NCI-H526 (cell line): Measurements from ENCODE around the gene MIB2.
"Not testable (repeated sequence)": the region's sequence is repeated elsewhere in the genome, so short reads cannot be mapped to it uniquely, and the experiment has no call there.

Experiments
- DNase-seq, 2 experiments: peaks; one replicate each; lab custom pipeline; 2025; lab: John Stamatoyannopoulos, UW

MIB2 gene

DNA sequence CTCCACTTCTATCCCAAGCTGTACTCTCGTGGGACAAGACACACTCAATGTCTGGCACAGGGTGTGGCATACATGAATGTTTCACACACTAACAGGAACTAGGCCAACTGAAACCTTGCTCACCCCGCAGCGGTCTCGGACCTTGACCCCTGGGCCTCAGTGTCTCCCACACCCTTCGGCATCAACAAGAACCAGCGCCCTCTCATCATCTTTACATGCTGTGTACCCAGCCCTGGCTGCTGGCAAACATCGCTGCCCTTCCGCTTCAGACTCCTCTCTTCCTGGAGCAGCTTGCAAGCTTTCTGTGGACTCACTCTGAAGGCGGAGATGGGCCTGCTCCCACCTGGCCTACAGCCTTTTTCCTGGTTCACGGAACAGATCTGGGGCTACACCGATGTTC is 33.0 kb downstream of the MIB2 start:
- DNase-seq: not testable (repeated sequence)

DNA sequence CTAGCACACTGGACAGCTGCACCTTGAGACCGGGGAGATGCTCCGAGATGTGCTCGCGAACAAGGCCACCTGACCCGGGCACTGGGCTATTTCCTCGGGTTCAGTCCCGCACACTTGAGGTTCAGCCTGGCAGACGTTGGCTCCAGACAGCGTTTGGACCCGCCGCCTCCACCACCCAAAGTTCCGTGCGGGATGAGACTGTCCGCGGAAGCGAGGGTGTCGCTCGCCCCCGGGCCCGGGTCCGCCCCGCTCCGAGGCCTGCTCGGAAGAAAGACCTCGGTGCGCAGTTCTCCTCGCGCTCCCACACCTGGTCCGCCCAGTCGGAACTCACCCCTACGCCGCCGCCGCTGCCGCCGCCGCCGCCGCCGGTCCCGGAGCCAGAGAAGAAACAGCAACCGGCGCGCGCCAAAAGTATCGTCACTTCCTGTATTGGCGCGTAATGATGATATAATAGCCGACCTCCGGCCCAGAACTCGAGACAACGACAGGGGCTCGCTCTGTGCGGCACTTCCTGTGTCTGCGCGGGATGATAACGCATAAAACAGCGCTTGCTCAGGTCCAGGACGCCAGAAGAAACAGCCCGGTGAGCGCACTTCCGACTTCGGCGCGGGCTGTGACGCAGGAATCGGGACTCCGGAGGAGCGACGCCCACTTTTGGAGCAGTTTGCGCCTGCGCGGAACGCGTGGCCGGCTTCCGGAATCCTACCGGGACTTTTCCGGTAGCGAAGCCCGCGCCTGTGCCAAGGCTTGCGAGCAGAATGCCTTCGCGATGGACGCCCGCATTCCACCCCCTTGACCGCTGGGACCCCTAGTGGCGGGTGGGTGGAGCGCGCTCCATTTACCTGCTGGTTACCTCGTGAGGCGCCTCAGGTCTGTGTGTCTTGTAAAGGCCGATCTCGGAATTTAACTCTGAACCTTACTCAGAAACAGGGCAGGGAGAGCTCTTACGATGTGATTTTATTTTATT is 43.6 kb downstream of the MIB2 start, which contains the start of gene CDK11B:
CDK11B (minus strand) TSS at position 422 of the 967 bp plus-strand sequence. CDS start 1,519 bp downstream, outside the sequence.
- peak; percentile 90 to 95 for DNase-seq

DNA sequence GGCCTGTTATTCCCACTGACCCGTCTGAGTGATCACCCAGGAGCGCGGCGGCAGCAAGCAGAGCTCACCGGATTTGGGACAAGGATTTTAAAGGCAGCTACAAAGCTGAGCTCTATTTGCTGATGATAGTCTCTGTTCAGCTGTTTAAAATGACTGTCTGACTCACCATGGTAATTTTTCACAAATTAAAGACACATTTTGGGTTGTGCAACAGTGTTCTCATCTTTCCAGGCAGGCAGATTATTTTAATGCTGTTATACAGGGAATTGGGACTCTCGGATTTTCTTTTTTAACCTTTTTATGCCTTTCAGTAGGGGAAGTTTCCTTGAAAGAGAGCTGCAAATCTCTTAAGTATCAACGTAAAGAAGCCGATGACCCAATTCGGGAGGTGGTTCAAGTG is 47.1 kb downstream of the MIB2 start:
- not testable (repeated sequence) for DNase-seq

DNA sequence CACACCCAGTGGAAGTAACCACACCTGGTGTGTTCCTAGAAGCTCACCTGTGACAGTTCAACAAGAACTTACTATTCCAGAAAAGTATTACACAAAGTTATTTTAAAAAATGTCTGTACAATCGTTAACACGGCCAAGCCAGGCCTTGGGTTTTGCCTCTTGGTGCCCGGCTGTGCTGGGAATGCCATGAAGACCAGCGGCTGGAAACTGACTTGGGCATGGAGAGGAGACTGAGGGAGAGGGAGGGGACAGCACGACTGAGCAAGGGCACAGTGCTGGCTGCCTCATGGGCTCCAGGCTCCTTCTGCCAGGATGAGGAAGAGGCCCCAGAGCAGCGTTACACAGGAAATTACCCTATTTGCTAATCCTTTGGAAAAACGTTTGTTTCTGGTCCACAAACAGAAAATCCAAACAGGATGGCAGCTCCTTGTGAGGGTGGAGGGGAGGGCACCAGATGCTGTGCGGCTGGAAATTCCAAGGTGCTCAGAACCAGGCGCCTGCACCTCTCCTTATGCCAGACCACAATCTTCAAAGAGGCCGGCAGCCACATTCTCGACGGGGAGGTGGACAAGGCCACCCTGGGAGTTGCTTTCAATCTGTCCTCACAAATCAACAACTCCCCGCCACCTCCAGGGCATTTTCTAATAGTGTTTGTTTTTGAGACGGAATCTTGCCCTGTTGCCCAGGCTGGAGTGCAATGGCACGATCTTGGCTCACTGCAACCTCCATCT is 47.7 kb downstream of the MIB2 start:
- DNase-seq: not testable (repeated sequence)

DNA sequence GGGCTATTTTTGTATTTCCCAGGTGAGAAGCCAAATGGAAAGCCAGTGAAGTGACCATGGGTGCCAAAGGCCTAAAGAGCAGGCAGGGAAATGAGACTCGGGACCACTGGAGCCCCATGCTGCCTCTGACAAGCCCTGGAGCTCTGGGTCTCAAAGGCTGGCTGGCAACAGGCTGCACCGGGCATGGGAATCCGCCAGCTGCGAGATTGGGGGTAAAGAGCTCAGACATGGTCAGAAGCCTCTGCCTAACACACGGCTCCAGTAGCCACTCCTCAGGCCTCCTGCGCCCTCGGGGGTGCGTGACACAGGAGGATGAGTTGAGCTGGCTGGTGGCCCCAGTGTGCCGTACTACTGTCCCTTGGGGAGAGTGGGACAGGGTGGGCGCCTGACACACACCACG is 49.0 kb downstream of the MIB2 start:
- DNase-seq: not testable (repeated sequence)

DNA sequence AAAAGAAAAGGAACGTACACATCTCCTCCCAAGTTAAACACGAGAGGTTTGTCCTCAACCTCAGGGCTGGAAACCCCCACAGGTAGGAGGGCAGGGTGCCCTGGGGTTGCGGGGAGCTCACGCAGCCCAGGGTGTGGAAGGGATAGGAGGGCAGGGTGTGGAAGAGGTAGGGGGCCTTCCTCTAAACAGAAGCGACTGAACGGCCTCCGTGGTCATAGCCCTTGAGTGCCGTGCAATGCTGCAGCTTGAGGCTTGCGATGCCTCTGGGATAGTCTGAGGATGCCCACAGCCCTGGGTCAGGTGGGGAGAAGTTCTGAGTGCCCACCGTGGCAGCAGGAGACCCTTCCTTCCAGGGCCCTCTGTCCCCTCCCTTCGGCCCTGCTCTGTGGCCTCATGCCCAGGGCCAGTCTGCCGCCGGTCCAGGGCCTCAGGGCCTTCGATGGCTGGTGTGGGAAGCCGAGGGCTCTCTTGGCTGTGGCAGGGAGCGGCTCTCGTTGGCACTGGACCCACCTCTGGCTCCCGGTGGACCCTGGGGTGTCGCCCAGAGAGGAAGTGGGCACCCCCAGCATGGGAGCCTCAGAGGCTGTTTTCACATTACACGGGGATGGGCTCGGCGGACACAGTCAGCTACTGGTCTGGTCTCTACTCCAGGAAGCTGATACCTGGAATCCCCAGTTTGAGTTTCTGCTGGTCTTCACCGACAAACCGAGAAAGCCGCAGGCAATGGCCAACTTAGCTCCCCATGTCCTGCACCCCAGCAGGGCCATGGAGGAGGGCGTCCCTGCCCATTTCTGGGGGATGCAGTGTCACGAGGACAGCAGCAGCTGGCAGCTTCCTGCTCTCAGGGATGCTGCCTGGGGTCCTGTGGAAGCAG is 49.9 kb downstream of the MIB2 start:
- DNase-seq: no peak

DNA sequence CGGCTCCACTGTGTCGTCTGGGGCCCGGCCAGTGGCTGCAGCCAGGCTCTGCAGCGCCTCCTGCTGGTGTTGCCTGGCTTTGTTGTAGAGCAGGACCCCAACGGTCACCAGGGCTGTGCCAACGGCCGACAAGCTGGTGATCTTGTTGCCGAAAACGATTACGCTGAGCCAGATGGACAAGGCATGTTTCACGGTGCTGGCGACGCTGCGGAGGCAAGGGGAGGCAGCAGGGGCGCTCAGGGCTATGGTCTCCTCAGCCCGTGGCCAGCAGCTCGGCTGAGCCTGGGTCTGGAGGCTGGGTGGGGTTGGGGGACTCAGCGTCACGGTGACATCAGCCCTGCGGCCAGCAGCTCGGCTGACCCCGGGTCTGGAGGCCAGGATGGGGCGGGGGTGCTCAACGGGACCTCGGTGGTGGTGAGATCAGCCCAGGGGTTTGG is 50.5 kb downstream of the MIB2 start:
- DNase-seq: peak in 1 of 2 experiments; percentile 21

DNA sequence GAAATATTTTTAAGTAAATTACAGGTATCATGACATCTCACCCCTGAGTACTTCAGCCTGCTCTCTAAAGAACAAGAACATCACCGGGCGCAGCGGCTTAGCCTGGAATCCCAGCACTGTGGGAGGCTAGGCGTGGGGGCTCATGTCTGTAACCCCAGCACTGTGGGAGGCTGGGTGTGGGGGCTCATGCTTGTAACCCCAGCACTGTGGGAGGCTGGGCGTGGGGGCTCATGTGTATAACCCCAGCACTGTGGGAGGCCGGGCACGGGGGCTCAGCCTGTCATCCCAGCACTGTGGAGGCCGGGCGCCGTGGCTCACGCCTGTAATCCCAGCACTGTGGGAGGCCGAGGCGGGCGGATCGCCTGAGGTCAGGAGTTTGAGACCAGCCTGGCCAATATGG is 51.2 kb downstream of the MIB2 start:
- no peak for DNase-seq

DNA sequence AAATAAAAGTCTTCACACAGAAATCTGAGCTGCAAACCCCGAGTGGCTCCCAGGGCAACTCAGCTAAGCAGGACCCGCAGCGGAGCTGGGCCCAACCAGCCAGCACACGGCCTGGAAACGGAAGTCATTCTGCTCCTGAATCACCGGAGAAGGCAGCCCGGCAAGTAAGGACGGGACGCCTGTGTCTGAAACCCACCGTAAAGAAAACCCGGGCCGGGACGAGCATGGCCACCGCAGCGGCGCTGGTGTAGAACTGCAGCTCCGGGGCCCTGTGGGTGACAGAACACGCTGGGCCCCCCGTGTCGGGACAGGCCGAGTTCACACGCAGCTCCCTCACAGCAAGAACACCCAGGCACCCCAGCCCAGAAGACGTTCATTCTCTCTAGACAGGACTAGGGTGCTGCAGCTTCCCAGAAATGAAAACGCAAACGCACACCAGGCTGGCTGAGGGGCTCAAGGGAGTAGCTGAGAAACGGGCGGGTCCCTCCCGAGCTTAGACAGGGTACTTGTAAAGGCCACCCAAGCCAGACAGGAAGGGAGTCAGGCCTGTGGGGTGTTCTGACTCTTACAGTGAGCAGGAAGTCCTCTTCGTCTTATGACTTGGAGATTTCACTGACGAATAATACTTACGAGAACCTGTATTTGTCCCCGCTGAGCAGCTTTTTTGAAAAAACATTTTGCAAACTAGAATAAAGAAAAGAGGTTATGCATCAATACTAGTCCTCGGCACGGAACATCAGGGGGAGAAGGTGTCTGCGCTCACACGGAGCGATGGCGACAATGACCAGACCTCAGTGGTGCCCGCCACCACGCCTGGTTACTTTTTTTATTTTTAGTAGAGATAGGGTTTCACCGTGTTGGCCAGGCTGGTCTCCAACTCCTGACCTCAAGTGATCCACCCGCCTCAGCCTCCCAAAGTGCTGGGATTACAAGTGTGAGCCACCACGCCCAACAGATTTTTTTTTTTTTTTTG is 54.5 kb downstream of the MIB2 start:
- DNase-seq: no peak

DNA sequence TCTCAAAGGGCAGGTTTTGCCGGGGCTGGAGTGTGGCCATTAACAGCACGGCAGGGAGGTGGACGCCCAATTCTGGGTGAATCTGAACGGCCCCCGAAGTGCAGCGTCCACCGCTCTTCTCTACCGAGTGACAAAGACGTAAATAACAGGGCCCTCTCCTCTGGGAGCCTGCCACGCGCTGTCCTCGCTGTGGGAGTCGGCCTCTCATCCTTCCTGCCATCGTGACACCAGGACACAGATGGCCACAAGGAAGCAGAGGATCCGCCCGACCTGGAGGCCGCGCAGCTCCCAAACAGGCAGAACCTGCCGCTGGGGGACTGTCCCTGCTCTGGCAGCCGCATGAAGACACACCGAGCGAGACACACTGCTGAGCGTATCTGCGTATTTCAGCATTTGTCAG is 55.6 kb downstream of the MIB2 start:
- no peak for DNase-seq

DNA sequence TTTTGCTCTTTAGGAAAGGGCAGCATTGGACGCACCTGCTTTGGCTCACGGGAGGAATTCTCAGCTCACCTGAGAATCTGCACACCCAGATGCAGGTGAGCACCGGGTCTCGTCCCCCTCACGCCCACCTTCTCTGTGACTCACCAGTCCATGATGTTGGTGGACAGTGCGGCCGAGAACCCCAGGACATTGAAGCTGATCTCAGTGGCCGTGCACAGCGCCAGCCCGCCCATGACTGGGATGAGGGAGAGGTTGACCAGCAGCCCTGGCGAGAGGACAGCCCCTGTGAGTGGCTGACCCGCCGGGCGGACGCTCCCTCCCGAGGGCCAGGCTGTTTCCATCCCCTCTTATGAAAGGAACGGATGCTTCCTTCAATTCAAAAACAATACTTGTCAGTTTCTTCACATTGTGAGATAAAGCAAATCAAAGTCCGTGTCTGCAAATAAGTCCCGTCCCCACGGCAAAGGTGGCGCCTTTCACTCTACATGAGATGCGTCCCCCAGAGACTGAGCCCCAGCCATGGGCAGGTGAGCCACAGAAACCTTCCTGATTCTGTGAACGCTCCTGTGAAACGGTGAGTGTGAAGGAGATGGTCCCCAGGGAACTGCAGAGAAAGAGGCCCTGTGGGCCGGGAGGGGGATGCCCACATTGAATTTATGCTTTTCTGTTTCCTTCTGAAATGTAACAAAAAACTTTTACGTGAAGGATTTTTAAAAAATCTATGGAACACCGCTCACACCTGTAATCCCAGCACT is 56.2 kb downstream of the MIB2 start:
- DNase-seq: no peak

DNA sequence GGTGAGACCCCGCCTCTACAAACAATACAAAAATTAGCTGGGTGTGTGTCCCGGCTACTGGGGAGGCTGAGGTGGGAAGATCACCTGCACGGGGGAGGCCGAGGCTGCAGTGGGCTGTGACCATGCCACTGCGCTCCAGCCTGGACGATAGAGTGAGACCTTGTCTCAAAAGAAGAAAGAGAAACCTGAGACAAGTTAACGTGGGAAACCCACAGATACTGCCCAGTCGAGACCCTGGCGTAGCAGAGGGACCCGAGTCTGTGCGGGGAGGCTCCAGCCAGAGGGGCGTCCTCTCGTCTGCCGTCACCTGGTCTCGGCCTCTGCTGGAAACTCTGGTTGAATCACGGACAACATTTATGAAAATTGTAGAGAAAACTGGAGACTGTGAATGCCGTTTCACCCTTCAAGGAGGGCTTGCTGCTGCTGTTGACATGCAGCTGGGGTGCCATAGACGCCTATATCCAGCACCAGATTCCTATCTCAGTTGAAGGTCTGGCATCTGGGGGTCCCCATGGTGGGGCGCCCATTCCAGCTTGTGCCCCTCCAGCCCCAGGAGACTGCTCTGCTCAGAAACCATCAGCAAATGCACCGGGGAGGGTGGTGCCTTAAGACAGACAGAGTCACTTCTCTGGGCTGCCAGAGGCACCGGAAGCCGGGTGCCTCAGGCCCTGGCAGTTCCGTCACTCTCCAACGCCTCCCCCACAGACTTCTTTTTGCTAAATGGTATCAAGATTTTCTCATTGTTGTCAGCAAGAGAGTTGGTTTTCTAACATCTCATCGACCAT is 57.1 kb downstream of the MIB2 start:
- no peak for DNase-seq

DNA sequence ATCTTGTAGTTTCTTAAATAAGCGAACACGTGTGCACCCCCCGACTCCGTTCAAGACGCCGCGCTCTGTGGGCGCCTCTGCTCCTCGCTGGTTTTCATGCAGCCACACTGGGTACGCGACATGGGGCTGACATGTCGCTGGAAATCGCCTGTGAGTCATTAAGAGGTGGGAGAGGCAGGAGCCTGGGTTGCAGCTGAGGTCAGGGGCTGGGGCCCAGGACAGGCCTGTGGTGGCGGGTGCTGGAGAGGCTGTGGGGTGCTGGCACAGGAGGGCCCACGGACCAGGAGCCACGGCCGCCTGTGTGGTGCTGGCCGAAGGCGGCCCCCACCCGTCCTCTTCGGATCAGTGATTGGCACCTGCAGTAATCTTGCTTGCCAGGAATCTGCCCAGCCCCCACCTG is 59.5 kb downstream of the MIB2 start:
- DNase-seq: not testable (repeated sequence)

DNA sequence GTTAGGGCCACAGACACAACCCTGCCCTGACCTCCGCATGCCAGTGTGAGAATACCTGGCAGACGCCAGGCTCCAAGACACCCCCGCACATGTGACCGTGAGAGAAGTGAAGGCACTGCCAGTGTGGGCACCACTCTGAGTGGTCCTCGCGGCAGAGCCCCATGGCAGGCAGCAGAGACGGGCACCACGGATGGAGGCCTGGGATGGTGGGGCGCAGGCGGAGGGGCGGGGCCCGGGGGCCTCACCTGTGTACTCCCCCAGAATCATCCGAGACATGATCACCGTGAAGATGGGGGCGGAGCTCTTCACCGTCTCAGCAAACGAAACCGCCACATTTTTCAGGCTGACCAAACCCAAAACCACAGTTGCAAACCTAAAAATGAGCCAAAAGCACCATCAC is 59.9 kb downstream of the MIB2 start:
- not testable (repeated sequence) for DNase-seq

DNA sequence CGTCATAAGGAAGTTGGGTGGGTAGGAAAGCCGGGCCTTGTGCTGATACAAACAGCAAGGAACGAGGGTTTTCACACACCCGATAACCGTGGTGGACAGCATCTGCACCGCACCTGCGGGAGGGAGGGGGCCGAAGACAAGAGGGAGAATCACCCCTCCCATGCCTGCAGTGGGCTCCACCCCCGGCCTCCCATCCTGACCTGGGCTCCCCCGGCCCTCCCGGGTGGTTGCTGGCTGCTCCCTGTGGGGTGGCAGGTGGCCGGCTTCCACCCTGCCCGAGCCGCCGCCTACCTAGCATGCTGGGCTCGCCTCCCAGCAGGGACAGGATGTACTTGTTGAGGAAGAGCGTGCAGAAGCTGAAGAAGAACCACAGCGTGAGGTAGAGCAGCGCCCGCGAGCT is 60.8 kb downstream of the MIB2 start:
- not testable (repeated sequence) for DNase-seq

DNA sequence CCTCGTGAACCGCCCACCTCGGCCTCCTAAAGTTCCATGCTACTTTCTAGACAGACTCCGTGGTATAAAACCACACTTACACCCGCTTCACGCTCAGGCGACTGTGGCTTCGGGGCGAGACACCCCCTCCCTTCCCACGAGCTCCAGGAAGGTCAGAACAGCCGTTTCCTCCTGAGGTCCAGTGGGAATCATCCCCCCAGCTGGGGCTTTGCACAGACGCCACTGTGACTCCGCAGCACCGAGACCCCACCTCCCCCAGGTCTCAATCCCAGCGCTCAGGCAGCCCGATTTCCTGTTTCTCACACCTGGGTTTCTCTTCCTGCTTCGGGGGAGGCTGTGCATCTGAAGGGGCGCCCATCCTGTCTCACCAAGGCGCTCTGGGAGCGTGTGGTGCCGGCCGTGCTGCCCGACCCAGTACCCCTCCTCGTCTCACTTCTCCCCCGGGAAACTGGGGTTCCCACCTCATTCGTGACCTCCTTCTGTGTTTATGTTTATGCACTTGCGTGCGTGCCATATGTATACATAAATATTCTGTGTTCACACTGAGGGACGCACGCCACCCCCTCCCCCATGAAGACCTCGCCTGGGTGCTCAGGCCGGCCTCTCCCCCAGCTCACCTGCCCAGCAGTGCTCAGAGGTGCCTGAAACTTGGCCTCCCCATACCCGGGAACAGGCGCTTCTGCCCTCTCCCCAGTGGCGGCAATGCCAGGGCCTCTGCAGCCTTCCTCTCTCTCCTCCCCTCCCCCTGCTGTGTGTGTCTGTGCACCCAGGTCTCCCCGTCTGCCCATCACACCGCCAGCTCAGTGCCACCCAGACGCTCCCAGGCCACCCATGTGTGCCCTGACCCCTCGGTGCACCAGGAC is 62.6 kb downstream of the MIB2 start:
- no peak for DNase-seq

DNA sequence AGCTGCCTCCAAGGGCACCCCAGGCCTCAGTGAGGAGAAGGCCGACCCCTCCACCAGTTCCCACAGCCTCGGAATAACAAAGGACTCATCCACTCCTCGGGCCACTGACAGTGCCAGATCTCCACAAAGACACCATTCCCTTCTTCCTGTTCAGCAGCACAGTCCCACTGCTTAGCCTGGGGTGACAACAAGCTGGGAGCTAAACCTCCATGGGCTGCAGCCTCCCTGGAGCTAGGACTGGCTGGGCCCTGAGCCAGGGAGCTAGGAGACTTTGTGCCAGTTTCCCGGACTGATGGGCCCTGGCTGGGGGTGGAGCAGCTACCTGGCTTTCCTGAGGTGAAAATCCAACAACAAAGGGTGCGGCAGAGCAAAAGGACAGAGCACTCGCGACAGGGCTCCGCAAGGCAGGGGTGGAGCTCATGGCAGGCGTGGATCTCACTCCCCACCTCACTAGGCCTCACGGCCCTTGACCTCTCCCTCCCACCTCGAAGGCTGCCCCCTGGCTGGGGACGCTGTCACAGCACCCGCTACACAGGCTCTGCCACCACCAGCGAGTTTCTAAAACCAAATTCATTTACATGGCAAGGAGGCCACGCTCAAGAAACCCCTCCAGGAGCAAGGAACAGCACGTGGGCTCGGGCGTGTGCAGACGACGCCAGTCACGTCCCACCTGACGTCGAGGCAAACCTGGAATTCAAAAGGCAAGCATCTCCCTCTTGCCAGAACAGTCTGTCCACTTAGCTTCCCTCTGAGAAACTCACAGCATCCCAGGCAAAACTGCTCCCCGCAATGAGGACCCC is 63.5 kb downstream of the MIB2 start:
- peak in 1 of 2 experiments; percentile 31 for DNase-seq
